ENCODE data around the gene ARID4A. TPM values are rescaled to one million over a fixed set of nuclear protein-coding genes. Genes with fewer than 3 reads are reported as not detected.
"Not testable (repeated sequence)": the region's sequence is repeated elsewhere in the genome, so short reads cannot be mapped to it uniquely, and the experiment has no call there.

The ARID4A gene
- total RNA-seq, 3 donors from 2014 or later: 26.3 to 34.6 (median 30.5) TPM

GRCh38 chr14:58353516-58354299 is 55.4 kb downstream of the ARID4A start:
- DNase-seq (no peak), ATAC-seq (no peak)
- H3K9me3 ChIP-seq: no peaks in the 10 kb centered on the region
- peaks cover 3% of the 10 kb centered on the region for H3K4me1 ChIP-seq (ENCODE audit: low read depth)
- intact Hi-C loops (cut with DNase I, micrococcal nuclease): no loop called here
- no peaks in the 10 kb centered on the region for H3K36me3 ChIP-seq (ENCODE audit: low read depth)
- TF ChIP-seq, protein P1, sequence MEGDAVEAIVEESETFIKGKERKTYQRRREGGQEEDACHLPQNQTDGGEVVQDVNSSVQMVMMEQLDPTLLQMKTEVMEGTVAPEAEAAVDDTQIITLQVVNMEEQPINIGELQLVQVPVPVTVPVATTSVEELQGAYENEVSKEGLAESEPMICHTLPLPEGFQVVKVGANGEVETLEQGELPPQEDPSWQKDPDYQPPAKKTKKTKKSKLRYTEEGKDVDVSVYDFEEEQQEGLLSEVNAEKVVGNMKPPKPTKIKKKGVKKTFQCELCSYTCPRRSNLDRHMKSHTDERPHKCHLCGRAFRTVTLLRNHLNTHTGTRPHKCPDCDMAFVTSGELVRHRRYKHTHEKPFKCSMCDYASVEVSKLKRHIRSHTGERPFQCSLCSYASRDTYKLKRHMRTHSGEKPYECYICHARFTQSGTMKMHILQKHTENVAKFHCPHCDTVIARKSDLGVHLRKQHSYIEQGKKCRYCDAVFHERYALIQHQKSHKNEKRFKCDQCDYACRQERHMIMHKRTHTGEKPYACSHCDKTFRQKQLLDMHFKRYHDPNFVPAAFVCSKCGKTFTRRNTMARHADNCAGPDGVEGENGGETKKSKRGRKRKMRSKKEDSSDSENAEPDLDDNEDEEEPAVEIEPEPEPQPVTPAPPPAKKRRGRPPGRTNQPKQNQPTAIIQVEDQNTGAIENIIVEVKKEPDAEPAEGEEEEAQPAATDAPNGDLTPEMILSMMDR (IDR thresholded peaks at IDR 0.05): no peak
- H3K4me3 ChIP-seq: no peak overlapping the region

GRCh38 chr14:58354808-58355207 is 56.5 kb downstream of the ARID4A start:
- TF ChIP-seq, protein P1 (IDR thresholded peaks at IDR 0.05): no peak
- intact Hi-C loops (cut with DNase I, micrococcal nuclease): no loop called here
- no peaks in the 10 kb centered on the region for H3K36me3 ChIP-seq (ENCODE audit: low read depth)
- no peak for DNase-seq
- H3K9me3 ChIP-seq: no peaks in the 10 kb centered on the region
- no peak overlapping the region for H3K4me3 ChIP-seq
- ATAC-seq: no peak
- H3K4me1 ChIP-seq (ENCODE audit: low read depth): peaks cover 3% of the 10 kb centered on the region

- Histone ChIP-seq H3K4me3 (no peak overlapping the region), H3K36me3 (ENCODE audit: low read depth) (no peaks in the 10 kb centered on the region), H3K4me1 (ENCODE audit: low read depth) (peaks cover 3% of the 10 kb centered on the region), H3K9me3 (no peaks in the 10 kb centered on the region)
- intact Hi-C loops (cut with DNase I, micrococcal nuclease): no loop called here
- TF ChIP-seq, protein P1 (IDR thresholded peaks at IDR 0.05): no peak
- DNase-seq (no peak), ATAC-seq (no peak)
Measured at GRCh38 chr14:58356268-58356667, 57.9 kb downstream of the ARID4A start.

GRCh38 chr14:58362272-58362671 is 63.9 kb downstream of the ARID4A start:
- H3K36me3 ChIP-seq (ENCODE audit: low read depth); H3K4me1 ChIP-seq (ENCODE audit: low read depth); H3K4me3 ChIP-seq; DNase-seq; intact Hi-C loops (cut with DNase I, micrococcal nuclease); ATAC-seq; H3K9me3 ChIP-seq: not testable (repeated sequence)

GRCh38 chr14:58362798-58363412 is 64.5 kb downstream of the ARID4A start:
- Histone ChIP-seq H3K36me3 (ENCODE audit: low read depth) (no peaks in the 10 kb centered on the region), H3K4me1 (ENCODE audit: low read depth) (no peaks in the 10 kb centered on the region), H3K4me3 (no peak overlapping the region), H3K9me3 (no peaks in the 10 kb centered on the region)
- intact Hi-C loops (cut with DNase I, micrococcal nuclease): no loop called here
- TF ChIP-seq, protein P1 (IDR thresholded peaks at IDR 0.05): no peak
- peak in 1 of 3 donors; percentile 8 for DNase-seq
- ATAC-seq: peak; percentile 55

DNA sequence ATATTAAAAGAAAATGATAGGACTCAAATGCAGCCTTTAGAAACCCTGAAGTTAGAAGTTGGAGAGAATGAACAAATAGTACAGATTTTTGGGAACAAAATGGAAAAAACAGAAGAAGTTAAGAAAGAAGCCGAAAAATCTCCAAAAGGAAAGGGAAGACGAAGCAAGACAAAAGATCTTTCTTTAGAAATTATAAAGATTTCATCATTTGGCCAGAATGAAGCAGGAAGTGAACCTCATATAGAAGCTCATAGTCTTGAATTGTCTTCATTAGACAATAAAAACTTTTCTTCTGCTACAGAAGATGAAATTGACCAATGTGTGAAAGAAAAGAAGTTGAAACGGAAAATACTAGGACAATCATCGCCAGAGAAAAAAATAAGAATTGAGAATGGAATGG is 66.0 kb downstream of the ARID4A start:
- TF ChIP-seq, protein P1 (IDR thresholded peaks at IDR 0.05): no peak
- intact Hi-C loops (cut with DNase I, micrococcal nuclease): no loop called here
- H3K36me3 ChIP-seq (ENCODE audit: low read depth): no peaks in the 10 kb centered on the region

More for the DNA sequence above, 66.0 kb downstream of the ARID4A start:
- Histone ChIP-seq H3K9me3 (no peaks in the 10 kb centered on the region), H3K4me3 (no peak overlapping the region), H3K4me1 (ENCODE audit: low read depth) (no peaks in the 10 kb centered on the region)
- DNase-seq (no peak), ATAC-seq (no peak)

All from mucosa of descending colon (tissue), 3 donors.